Liver (tissue), 9 donors: ENCODE data around the gene GTPBP2. TPM values are rescaled to one million over a fixed set of nuclear protein-coding genes. Genes with fewer than 3 reads are reported as not detected.

Experiments
- DNase-seq: peaks from one replicate; pipeline ENCODE4 v3.0.0-alpha.2; 2017; ENCODE audit warnings: low spot score
- H3K27ac ChIP-seq, 2 donors: one replicate each; pipeline ENCODE4 v1.7.0; 2013; ENCODE audit warnings: inconsistent platforms in 2 of 2, low read length in 2 of 2, control low read depth in 1 of 2, low read depth in 1 of 2, mild to moderate bottlenecking in 1 of 2
- H3K27me3 ChIP-seq, 4 donors: one replicate each; pipeline versions ENCODE4 v1.6.1 to v1.7.0; 2013; ENCODE audit warnings: low read length in 3 of 4, inconsistent platforms in 1 of 4, mild to moderate bottlenecking in 1 of 4, moderate library complexity in 1 of 4; ENCODE audit not compliant: control insufficient read depth in 4 of 4, insufficient read depth in 4 of 4
- H3K36me3 ChIP-seq, 4 donors: one replicate each; pipeline versions ENCODE4 v1.6.1 to v1.7.0; 2013; ENCODE audit warnings: low read length in 3 of 4, mild to moderate bottlenecking in 3 of 4, low read depth in 1 of 4, moderate library complexity in 1 of 4; ENCODE audit not compliant: control insufficient read depth in 4 of 4, insufficient read depth in 3 of 4
- H3K4me1 ChIP-seq, 4 donors: one replicate each; pipeline versions ENCODE4 v1.6.1 to v1.7.0; 2013; ENCODE audit warnings: low read length in 3 of 4, mild to moderate bottlenecking in 3 of 4, moderate library complexity in 1 of 4; ENCODE audit not compliant: control insufficient read depth in 4 of 4, insufficient read depth in 4 of 4
- H3K4me3 ChIP-seq, 3 donors: one replicate each; pipeline versions ENCODE4 v1.6.1 to v1.7.0; 2013; ENCODE audit warnings: low read length in 3 of 3, control low read depth in 1 of 3, low read depth in 1 of 3, mild to moderate bottlenecking in 1 of 3
- H3K9ac ChIP-seq, 2 donors: one replicate each; pipeline ENCODE4 v1.7.0; 2013; ENCODE audit warnings: low read length in 2 of 2, mild to moderate bottlenecking in 2 of 2, moderate library complexity in 2 of 2, control low read depth in 1 of 2, low read depth in 1 of 2
- H3K9me3 ChIP-seq, 4 donors: one replicate each; pipeline versions ENCODE4 v1.6.1 to v1.7.0; 2013; ENCODE audit warnings: low read length in 3 of 4; ENCODE audit not compliant: control insufficient read depth in 4 of 4
- ATF3 ChIP-seq: IDR thresholded peaks from 2 replicates; pipeline ENCODE4 v1.6.1; 2016; ENCODE audit warnings: antibody characterized with exemption
- CTCF ChIP-seq: fragments of 150-350 bp; IDR thresholded peaks from 2 replicates; pipeline ENCODE4 v1.5.1; 2017; ENCODE audit warnings: improper control_type of control experiment, low read depth, low read length; ENCODE audit not compliant: missing input control
- GABPA ChIP-seq, 2 donors: IDR thresholded peaks in 1 of 2; conservative IDR thresholded peaks in 1 of 2; 2 replicates each; pipeline ENCODE4 v1.6.1; 2016; ENCODE audit warnings: antibody characterized with exemption in 2 of 2, mild to moderate bottlenecking in 1 of 2, moderate library complexity in 1 of 2
- HNF4A ChIP-seq, 2 donors: conservative IDR thresholded peaks; 2 replicates each; pipeline ENCODE4 v1.6.1; 2016; ENCODE audit warnings: antibody characterized with exemption in 2 of 2, mild to moderate bottlenecking in 2 of 2
- HNF4G ChIP-seq: IDR thresholded peaks from 2 replicates; pipeline ENCODE4 v1.6.1; 2016; ENCODE audit warnings: antibody characterized with exemption
- JUND ChIP-seq, 2 donors: IDR thresholded peaks; 2 replicates each; pipeline ENCODE4 v1.6.1; 2016; ENCODE audit warnings: antibody characterized with exemption in 2 of 2
- NR2F2 ChIP-seq: IDR thresholded peaks from 2 replicates; pipeline ENCODE4 v1.6.1; 2016; ENCODE audit warnings: antibody characterized with exemption
- RAD21 ChIP-seq, 2 donors: IDR thresholded peaks; 2 replicates each; pipeline ENCODE4 v1.6.1; 2016; ENCODE audit warnings: antibody characterized with exemption in 2 of 2, mild to moderate bottlenecking in 2 of 2
- REST ChIP-seq: IDR thresholded peaks from 2 replicates; pipeline ENCODE4 v1.6.1; 2016; ENCODE audit warnings: antibody characterized with exemption, mild to moderate bottlenecking
- RXRA ChIP-seq, 2 donors: IDR thresholded peaks; 2 replicates each; pipeline ENCODE4 v1.6.1; 2017 to 2018; ENCODE audit warnings: antibody characterized with exemption in 2 of 2, mild to moderate bottlenecking in 1 of 2
- SP1 ChIP-seq: IDR thresholded peaks from 2 replicates; pipeline ENCODE4 v1.6.1; 2018; ENCODE audit warnings: antibody characterized with exemption, mild to moderate bottlenecking
- TAF1 ChIP-seq: conservative IDR thresholded peaks from 2 replicates; pipeline ENCODE4 v1.6.1; 2016; ENCODE audit warnings: antibody characterized with exemption, mild to moderate bottlenecking
- YY1 ChIP-seq: IDR thresholded peaks from 2 replicates; pipeline ENCODE4 v1.6.1; 2016; ENCODE audit warnings: antibody characterized with exemption, mild to moderate bottlenecking
- WGBS: extraction: QIAGEN DNeasy Blood & Tissue Kit; methylation state at CpG from one replicate; pipeline ENCODE4 v1.1.7; 2013; 5-methylcytosine and 5-hydroxymethylcytosine counted together
- polyA plus RNA-seq, 2 donors: library from polyadenylated mRNA; stranded (reverse) in 1 of 2; unstranded in 1 of 2; fragments of 200-250 nt in 1 of 2; fragments of >200 nt in 1 of 2; fragmentation: Nextera tagmentation in 1 of 2; extraction: Ambion mirVana in 1 of 2; gene quantifications; one replicate each; pipeline versions ENCODE4 v1.2.1 to v1.2.3, GENCODE V29; 2013 to 2015
- total RNA-seq, 2 donors: library from RNA; depleted of rRNA; stranded (reverse); fragments of >200 nt; gene quantifications; one replicate each; pipeline ENCODE4 v1.2.3, GENCODE V29; 2014
- donor health status: healthy.
- donor health status: healthy.
- donor health status: healthy.
- donor health status: healthy.
- donor health status: healthy.

The GTPBP2 gene
- total and polyA plus RNA-seq, 4 donors = 7.9 to 69.1 (median 16.1) TPM

- no peak for TF ChIP-seq CTCF
- TF ChIP-seq NR2F2 = peak; percentile 15
- TF ChIP-seq RXRA (IDR thresholded peaks at IDR 0.05) = peak; percentile 43 to 54
- no peak for TF ChIP-seq ATF3
- no peak for TF ChIP-seq HNF4G
- peak; percentile 25 to 40 for TF ChIP-seq HNF4A (conservative IDR thresholded peaks at IDR 0.05)
Observed at GRCh38 chr6:43629505-43630300, 639 bp upstream of the GTPBP2 start (continued).

- Histone ChIP-seq H3K36me3 (peaks cover 3 to 19% (median 13%) of the 10 kb centered on the region in 4 donors), H3K9me3 (no peaks in the 10 kb centered on the region), H3K27ac (peak overlapping the region; percentile 62 to 81), H3K4me3 (peak overlapping the region; percentile 71 to 91 (median 80)), H3K4me1 (peaks cover 0 to 23% (median 14%) of the 10 kb centered on the region in 4 donors), H3K9ac (peak overlapping the region; percentile 69 to 85), H3K27me3 (no peaks in the 10 kb centered on the region)
- DNase-seq = peak; percentile 61
- under 1% methylated on average over 25 of the region's 25 CpGs for WGBS
- no peak for TF ChIP-seq GABPA (IDR thresholded peaks at IDR 0.05 in 1 of 2, conservative IDR thresholded peaks at IDR 0.05 in 1 of 2)
- TF ChIP-seq RXRA (IDR thresholded peaks at IDR 0.05) = peak in 1 of 2 donors; percentile 5
- peak; percentile 51 for TF ChIP-seq NR2F2
Observed at GRCh38 chr6:43628393-43629103, 516 bp downstream of the GTPBP2 start.

- no peaks in the 10 kb centered on the region for H3K27me3 ChIP-seq
- no peaks in the 10 kb centered on the region for H3K9me3 ChIP-seq
- TF ChIP-seq SP1 (peak; percentile 47), NR2F2 (no peak), RAD21 (IDR thresholded peaks at IDR 0.05) (no peak), TAF1 (no peak), ATF3 (peak; percentile 74), RXRA (IDR thresholded peaks at IDR 0.05) (peak in 1 of 2 donors; percentile 20), JUND (IDR thresholded peaks at IDR 0.05) (peak; percentile 71 to 94), REST (no peak), YY1 (peak; percentile 64), CTCF (no peak)
- peak; percentile 72 for DNase-seq
- peak overlapping the region; percentile 57 to 78 for H3K27ac ChIP-seq
- H3K4me3 ChIP-seq = no peak overlapping the region
- 65% methylated on average over 5 of the region's 5 CpGs for WGBS
- peaks cover 3 to 30% (median 19%) of the 10 kb centered on the region in 4 donors for H3K36me3 ChIP-seq
- H3K4me1 ChIP-seq = peaks cover 0 to 23% (median 14%) of the 10 kb centered on the region in 4 donors
- H3K9ac ChIP-seq = peak overlapping the region in 1 of 2 donors; percentile 71
Observed at GRCh38 chr6:43627008-43627825, 1.8 kb downstream of the GTPBP2 start.
